Measurements from ENCODE around the gene KCTD10.

DNA sequence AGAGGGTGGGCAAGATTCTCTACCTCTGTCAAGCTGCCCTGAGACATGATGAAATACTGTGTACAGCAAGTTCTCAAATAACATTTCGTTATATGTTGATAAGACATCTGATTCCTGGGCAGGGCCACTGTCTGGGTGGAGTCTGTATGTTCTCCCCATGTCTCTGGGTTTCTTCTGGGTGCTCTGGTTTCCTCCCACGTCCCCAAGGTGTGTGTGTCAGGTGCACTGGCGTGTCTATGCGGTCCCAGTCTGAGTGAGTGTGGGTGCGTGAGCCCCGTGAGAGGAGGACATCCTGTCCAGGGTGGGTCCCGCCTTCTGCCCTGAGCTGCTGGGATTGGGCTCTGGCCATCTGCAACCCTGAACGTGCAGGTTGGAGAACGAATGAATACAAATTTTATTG is 29.6 kb downstream of the KCTD10 start:
- no peak for TF ChIP-seq POLR2A (IDR thresholded peaks at IDR 0.05)
- TF ChIP-seq, protein P1, sequence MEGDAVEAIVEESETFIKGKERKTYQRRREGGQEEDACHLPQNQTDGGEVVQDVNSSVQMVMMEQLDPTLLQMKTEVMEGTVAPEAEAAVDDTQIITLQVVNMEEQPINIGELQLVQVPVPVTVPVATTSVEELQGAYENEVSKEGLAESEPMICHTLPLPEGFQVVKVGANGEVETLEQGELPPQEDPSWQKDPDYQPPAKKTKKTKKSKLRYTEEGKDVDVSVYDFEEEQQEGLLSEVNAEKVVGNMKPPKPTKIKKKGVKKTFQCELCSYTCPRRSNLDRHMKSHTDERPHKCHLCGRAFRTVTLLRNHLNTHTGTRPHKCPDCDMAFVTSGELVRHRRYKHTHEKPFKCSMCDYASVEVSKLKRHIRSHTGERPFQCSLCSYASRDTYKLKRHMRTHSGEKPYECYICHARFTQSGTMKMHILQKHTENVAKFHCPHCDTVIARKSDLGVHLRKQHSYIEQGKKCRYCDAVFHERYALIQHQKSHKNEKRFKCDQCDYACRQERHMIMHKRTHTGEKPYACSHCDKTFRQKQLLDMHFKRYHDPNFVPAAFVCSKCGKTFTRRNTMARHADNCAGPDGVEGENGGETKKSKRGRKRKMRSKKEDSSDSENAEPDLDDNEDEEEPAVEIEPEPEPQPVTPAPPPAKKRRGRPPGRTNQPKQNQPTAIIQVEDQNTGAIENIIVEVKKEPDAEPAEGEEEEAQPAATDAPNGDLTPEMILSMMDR (IDR thresholded peaks at IDR 0.05): no peak

Data from uterus (tissue), 2 donors.